Testis (tissue), 2 donors: ENCODE measurements around the gene EEA1.

Experiments
- CTCF ChIP-seq, 3 experiments: fragments of 450-650 bp in 2 of 3; fragments of 200-600 bp in 1 of 3; sonication (generic) in 1 of 3; IDR thresholded peaks; one replicate each; pipeline ENCODE4 v1.5.1; 2016 to 2019; ENCODE audit warnings: antibody characterized with exemption in 3 of 3, mild to moderate bottlenecking in 2 of 3, moderate library complexity in 1 of 3
- POLR2A ChIP-seq: fragments of 450-650 bp; IDR thresholded peaks from one replicate; pipeline ENCODE4 v1.6.1; 2017; ENCODE audit warnings: antibody characterized with exemption, mild to moderate bottlenecking, moderate library complexity

GRCh38 chr12:92740411-92740810 is 188.7 kb downstream of the EEA1 start:
- TF ChIP-seq CTCF (IDR thresholded peaks at IDR 0.05): no peak
- TF ChIP-seq POLR2A: no peak
